Calu3 (cell line): ENCODE data around the gene WNT4. TPM values are rescaled to one million over a fixed set of nuclear protein-coding genes. Genes with fewer than 3 reads are reported as not detected.

Experiments used
- BruUV-seq: library from RNA; stranded (reverse); fragments of 400-500 nt; replicated peaks from 2 replicates; lab custom pipeline; 2021; lab: Mats Ljungman, UMichigan
- CTCF ChIA-PET: fragments of 300-600 bp; sonication (Branson Sonifier 250); formaldehyde crosslinking; loops from one replicate; lab custom pipeline; 2022; ENCODE audit warnings: antibody characterized with exemption; lab: Charles Lee
- DNase-seq: peaks from one replicate; pipeline ENCODE4 v3.0.0; 2022
- H3K27ac Mint-ChIP-seq: one replicate; pipeline ENCODE4 v1.8.0; 2022; ENCODE audit warnings: mixed read lengths; ENCODE audit not compliant: unreplicated experiment
- H3K27me3 Mint-ChIP-seq: one replicate; pipeline ENCODE4 v1.8.0; 2022; ENCODE audit warnings: mixed read lengths; ENCODE audit not compliant: unreplicated experiment
- H3K36me3 Mint-ChIP-seq: one replicate; pipeline ENCODE4 v1.8.0; 2022; ENCODE audit warnings: mild to moderate bottlenecking, moderate library complexity, mixed read lengths; ENCODE audit not compliant: insufficient read depth, unreplicated experiment
- H3K4me1 Mint-ChIP-seq: one replicate; pipeline ENCODE4 v1.8.0; 2022; ENCODE audit warnings: mild to moderate bottlenecking, low read depth, mixed read lengths; ENCODE audit not compliant: unreplicated experiment
- H3K4me3 Mint-ChIP-seq: one replicate; pipeline ENCODE4 v1.8.0; 2022; ENCODE audit warnings: mild to moderate bottlenecking, low read depth, moderate library complexity, mixed read lengths; ENCODE audit not compliant: unreplicated experiment
- H3K9me3 Mint-ChIP-seq: one replicate; pipeline ENCODE4 v1.8.0; 2022; ENCODE audit warnings: low read depth, mixed read lengths; ENCODE audit not compliant: unreplicated experiment
- intact Hi-C: fragments of 100-400 bp; cut with micrococcal nuclease; formaldehyde crosslinking; loops from one replicate; pipeline ENCODE4 v1.10.0; 2022; ENCODE audit not compliant: unreplicated experiment
- total RNA-seq: library from RNA; stranded (reverse); gene quantifications from 2 replicates; pipeline ENCODE4 v1.2.3, GENCODE V29; 2022
- TF ChIP-seq, protein P1 (sequence below): fragments of 200-600 bp; IDR thresholded peaks from one replicate; pipeline ENCODE4 v1.8.0; 2022; ENCODE audit warnings: antibody characterized with exemption; ENCODE audit not compliant: unreplicated experiment

Gene WNT4
- total RNA-seq, 1 experiment from 2014 or later, result 1.9 TPM

DNA sequence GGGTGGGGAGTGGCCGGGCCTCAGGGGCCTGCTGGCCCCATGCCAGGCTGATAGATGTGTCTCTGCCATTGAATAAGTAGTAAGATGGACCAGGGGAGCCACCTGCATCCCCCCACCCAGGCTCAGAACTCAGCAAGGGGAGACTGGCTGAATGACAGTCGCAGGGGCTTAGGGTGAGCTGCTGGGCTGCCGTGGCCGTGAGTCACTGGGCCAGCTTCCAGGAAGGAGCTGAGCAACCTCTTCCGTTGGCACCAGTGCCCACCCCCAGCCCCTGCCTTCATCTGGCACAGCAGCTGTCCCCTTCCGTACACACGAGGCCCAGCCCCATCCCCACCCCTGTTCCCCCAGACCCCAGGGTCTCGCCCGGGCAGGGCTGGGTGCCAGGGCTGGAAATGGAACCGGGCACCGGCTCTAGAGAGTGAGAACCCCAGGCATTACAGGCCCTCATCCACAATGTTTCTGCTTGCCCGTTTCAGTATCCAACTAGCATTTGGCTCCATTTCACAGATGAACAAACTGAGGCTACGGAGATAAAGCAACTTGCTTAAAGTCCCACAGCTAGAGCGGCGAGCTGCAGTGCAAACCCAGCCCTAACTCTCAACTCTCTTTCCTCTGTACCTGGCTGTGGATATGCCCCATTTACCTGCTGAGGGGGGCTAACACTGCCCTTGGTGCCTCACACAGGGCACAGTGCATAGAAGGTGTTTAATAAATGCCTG, 10.2 kb downstream of the WNT4 start:
- intact Hi-C loops, result loop anchor here (2.0 to 5.0 kb wide), 2 partner anchors 145 to 284 kb away; no protein-coding TSS in a partner anchor
- TF ChIP-seq, protein P1, sequence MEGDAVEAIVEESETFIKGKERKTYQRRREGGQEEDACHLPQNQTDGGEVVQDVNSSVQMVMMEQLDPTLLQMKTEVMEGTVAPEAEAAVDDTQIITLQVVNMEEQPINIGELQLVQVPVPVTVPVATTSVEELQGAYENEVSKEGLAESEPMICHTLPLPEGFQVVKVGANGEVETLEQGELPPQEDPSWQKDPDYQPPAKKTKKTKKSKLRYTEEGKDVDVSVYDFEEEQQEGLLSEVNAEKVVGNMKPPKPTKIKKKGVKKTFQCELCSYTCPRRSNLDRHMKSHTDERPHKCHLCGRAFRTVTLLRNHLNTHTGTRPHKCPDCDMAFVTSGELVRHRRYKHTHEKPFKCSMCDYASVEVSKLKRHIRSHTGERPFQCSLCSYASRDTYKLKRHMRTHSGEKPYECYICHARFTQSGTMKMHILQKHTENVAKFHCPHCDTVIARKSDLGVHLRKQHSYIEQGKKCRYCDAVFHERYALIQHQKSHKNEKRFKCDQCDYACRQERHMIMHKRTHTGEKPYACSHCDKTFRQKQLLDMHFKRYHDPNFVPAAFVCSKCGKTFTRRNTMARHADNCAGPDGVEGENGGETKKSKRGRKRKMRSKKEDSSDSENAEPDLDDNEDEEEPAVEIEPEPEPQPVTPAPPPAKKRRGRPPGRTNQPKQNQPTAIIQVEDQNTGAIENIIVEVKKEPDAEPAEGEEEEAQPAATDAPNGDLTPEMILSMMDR, result no peak
- CTCF ChIA-PET, result interaction anchor here (0.9 to 2.2 kb wide), 3 partner anchors 96 to 284 kb away, joined by 3 to 8 read pairs (median 8); no protein-coding TSS in a partner anchor
- Mint-ChIP-seq H3K4me1 (no peaks in the 10 kb centered on the region), H3K36me3 (peaks cover 4% of the 10 kb centered on the region), H3K27me3 (no peaks in the 10 kb centered on the region), H3K9me3 (no peaks in the 10 kb centered on the region), H3K27ac (no peak overlapping the region), H3K4me3 (no peak overlapping the region)
- no TSS peak for BruUV-seq
- peak; percentile 60 for DNase-seq

DNA sequence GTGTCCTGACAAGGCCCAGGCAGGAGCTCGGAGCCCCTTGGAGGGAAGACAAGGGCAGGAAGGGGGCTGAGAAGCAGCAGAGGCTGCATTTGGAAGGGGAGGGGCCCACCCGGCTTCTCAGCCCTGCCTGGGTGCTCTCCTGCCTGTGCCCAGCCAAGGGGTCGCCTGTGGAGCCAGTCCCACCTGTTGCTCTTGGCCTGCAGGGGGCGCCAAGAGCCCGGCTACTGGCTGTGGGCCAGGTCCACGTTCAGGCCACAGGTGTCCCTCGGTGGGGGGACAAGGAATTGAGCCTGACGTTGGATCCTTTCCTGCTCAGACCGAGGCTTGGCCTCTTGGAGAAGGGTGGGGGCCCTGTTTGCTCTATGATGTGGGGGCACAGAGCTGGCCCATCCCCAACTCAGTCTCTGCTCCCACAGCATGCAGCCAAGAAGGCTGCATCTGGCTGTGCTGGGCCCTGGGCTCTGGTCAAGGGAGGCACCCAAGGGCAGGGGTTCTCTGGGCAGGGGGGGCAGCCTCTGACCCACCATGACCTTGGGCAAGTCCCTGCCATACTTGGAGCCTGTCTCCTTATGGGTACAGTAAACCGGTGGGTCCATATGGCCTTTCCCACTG, 10.9 kb downstream of the WNT4 start:
- no TSS peak for BruUV-seq
- CTCF ChIA-PET, result interaction anchor here (0.9 to 2.2 kb wide), 3 partner anchors 97 to 284 kb away, joined by 3 to 8 read pairs (median 8); no protein-coding TSS in a partner anchor
- no peaks in the 10 kb centered on the region for H3K9me3 Mint-ChIP-seq
- H3K36me3 Mint-ChIP-seq, result peaks cover 4% of the 10 kb centered on the region
- no peaks in the 10 kb centered on the region for H3K4me1 Mint-ChIP-seq
- no peak overlapping the region for H3K27ac Mint-ChIP-seq
- H3K4me3 Mint-ChIP-seq, result no peak overlapping the region
- no peaks in the 10 kb centered on the region for H3K27me3 Mint-ChIP-seq
- TF ChIP-seq, protein P1, result peak; percentile 79
- intact Hi-C loops, result loop anchor here (2.0 to 5.0 kb wide), 2 partner anchors 145 to 285 kb away; no protein-coding TSS in a partner anchor
- DNase-seq, result peak; percentile 77

DNA sequence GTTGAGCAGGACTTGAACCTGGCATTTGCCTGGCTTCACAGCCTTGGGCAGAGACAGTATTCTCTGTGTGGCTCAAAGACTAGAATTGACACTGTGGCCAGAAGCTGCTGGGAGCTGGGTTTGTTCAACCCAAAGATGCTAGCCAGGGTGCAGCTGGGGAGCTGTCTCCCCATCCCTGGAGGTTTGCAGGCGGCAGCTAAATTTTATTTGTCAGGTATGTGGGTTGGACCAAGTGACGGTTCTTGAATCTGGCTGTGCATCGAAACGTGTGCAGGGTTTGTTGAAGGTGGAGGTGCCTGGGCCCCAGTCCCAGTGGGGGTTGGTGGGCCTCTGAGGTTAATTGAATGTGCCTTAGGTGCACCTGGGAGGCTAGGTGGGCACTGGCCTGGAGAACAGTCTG, 11.8 kb downstream of the WNT4 start:
- Mint-ChIP-seq H3K4me3 (no peak overlapping the region), H3K36me3 (peaks cover 4% of the 10 kb centered on the region), H3K27me3 (no peaks in the 10 kb centered on the region), H3K27ac (no peak overlapping the region), H3K9me3 (no peaks in the 10 kb centered on the region), H3K4me1 (no peaks in the 10 kb centered on the region)
- intact Hi-C loops, result loop anchor here (5.0 kb wide), 1 partner anchor 146 kb away; no protein-coding TSS in a partner anchor
- no peak for DNase-seq
- TF ChIP-seq, protein P1, result no peak
- no TSS peak for BruUV-seq
- CTCF ChIA-PET, result interaction anchor here (0.7 to 2.2 kb wide), 2 partner anchors 145 to 285 kb away, joined by 3 to 8 read pairs; no protein-coding TSS in a partner anchor

DNA sequence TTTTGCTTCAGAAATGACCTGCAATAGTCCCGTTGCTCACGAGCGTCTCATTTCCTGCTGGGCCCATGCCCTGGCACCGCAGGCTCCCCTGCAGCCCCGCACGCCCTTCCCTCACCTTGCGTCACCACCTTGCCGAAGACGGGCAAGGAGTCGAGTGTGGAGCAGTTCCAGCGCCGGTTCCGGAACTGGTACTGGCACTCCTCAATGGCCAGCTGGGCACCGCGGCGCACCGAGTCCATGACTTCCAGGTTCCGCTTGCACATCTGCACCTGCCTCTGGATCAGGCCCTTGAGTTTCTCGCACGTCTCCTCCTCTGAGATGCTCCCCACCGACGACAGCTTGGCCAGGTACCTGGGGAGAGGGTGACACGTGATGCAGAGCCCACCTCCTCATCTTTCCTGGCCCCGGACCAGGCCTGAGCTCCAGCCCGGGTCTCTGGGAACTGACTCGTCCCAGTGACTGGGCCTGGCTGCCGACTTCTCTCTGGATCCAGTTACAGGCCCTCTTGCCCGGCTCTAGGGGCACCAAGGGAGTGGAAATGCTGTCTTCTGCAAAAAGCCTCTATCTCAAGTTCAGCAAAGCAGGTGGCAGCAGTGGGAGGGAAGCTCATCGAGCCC, 13.3 kb downstream of the WNT4 start:
- no peak for DNase-seq
- no peaks in the 10 kb centered on the region for H3K4me1 Mint-ChIP-seq
- TF ChIP-seq, protein P1, result no peak
- no peak overlapping the region for H3K4me3 Mint-ChIP-seq
- H3K9me3 Mint-ChIP-seq, result no peaks in the 10 kb centered on the region
- BruUV-seq, result no TSS peak
- peak overlapping the region; percentile 10 for H3K27ac Mint-ChIP-seq
- CTCF ChIA-PET, result no interaction called here
- peaks cover 4% of the 10 kb centered on the region for H3K36me3 Mint-ChIP-seq
- intact Hi-C loops, result loop anchor here (5.0 kb wide), 1 partner anchor 148 kb away; no protein-coding TSS in a partner anchor
- H3K27me3 Mint-ChIP-seq, result no peaks in the 10 kb centered on the region
